HepG2 (cell line): ENCODE results near the gene C20orf202. TPM values are rescaled to one million over a fixed set of nuclear protein-coding genes. Genes with fewer than 3 reads are reported as not detected.

Experiments
- ATF7-NPFF ChIP-seq: sonication (generic); formaldehyde crosslinking; IDR thresholded peaks from 2 replicates; pipeline ENCODE4 v1.8.1; 2023; ENCODE audit warnings: mild to moderate bottlenecking, low read depth, missing genetic modification reagents, moderate library complexity
- E2F5 ChIP-seq: sonication (generic); formaldehyde crosslinking; conservative IDR thresholded peaks from 2 replicates; pipeline ENCODE4 v1.4.0; 2020; ENCODE audit warnings: missing genetic modification reagents
- FOXJ3 ChIP-seq: sonication (generic); formaldehyde crosslinking; IDR thresholded peaks from 2 replicates; pipeline ENCODE4 v1.4.0; 2020; ENCODE audit warnings: missing genetic modification reagents, mild to moderate bottlenecking, borderline replicate concordance
- HOXA5 ChIP-seq: sonication (generic); formaldehyde crosslinking; IDR thresholded peaks from 2 replicates; pipeline ENCODE4 v1.4.0; 2020; ENCODE audit warnings: missing genetic modification reagents
- PCBP2 ChIP-seq: fragments of 200-400 bp; formaldehyde crosslinking; optimal IDR thresholded peaks from 2 replicates; pipeline ENCODE3; 2018; ENCODE audit warnings: low read length, low read depth; ENCODE audit not compliant: poor library complexity, severe bottlenecking
- POLR2AphosphoS5 ChIP-seq: IDR thresholded peaks from 2 replicates; pipeline ENCODE4 v1.6.1; 2012; ENCODE audit warnings: low read depth, low read length
- REL ChIP-seq: sonication (generic); formaldehyde crosslinking; conservative IDR thresholded peaks from 2 replicates; pipeline ENCODE4 v1.8.0; 2022; ENCODE audit warnings: mild to moderate bottlenecking, missing genetic modification reagents, moderate library complexity
- SAP130 ChIP-seq: IDR thresholded peaks from 2 replicates; pipeline ENCODE4 v1.6.1; 2016; ENCODE audit warnings: low read depth
- SRSF9 ChIP-seq: fragments of 200-400 bp; formaldehyde crosslinking; IDR thresholded peaks from 2 replicates; pipeline ENCODE4 v1.6.1; 2018; ENCODE audit warnings: borderline replicate concordance, mild to moderate bottlenecking, low read depth, low read length; ENCODE audit not compliant: insufficient read depth, poor library complexity, severe bottlenecking
- TBX2 ChIP-seq: sonication (generic); formaldehyde crosslinking; IDR thresholded peaks from 2 replicates; pipeline ENCODE4 v1.5.0; 2020; ENCODE audit warnings: missing genetic modification reagents, mild to moderate bottlenecking, borderline replicate concordance
- ZBTB1 ChIP-seq: sonication (generic); formaldehyde crosslinking; IDR thresholded peaks from 2 replicates; pipeline ENCODE4 v1.4.0; 2020; ENCODE audit warnings: missing genetic modification reagents, borderline replicate concordance
- ZNF235 ChIP-seq: sonication (generic); formaldehyde crosslinking; IDR thresholded peaks from 2 replicates; pipeline ENCODE4 v1.8.1; 2023; ENCODE audit warnings: mild to moderate bottlenecking, missing genetic modification reagents, borderline replicate concordance
- ZNF547 ChIP-seq: sonication (generic); formaldehyde crosslinking; IDR thresholded peaks from 2 replicates; pipeline ENCODE4 v1.5.1; 2020; ENCODE audit warnings: mild to moderate bottlenecking, missing genetic modification reagents
- ZNF609 ChIP-seq: sonication (generic); formaldehyde crosslinking; IDR thresholded peaks from 2 replicates; pipeline ENCODE4 v1.4.0; 2020; ENCODE audit warnings: mild to moderate bottlenecking, missing genetic modification reagents, borderline replicate concordance
- ZNF737 ChIP-seq: sonication (generic); formaldehyde crosslinking; IDR thresholded peaks from 2 replicates; pipeline ENCODE4 v1.5.0; 2020; ENCODE audit warnings: missing genetic modification reagents, mild to moderate bottlenecking, borderline replicate concordance
- polyA plus RNA-seq, 8 experiments: library from polyadenylated mRNA; depleted of rRNA in 3 of 8; stranded (reverse) in 7 of 8; unstranded in 1 of 8; fragments of >200 nt; fragmentation: Illumina TruSeq in 4 of 8; extraction: Trizol in 4 of 8; gene quantifications; 2 replicates each; pipeline versions ENCODE4 v1.2.1 to v1.2.3, GENCODE V29; 2011 to 2016; ENCODE audit warnings: low read depth in 4 of 8, missing spikeins in 1 of 8, mixed read lengths in 1 of 8; ENCODE audit not compliant: insufficient read depth in 1 of 8
- total RNA-seq, 5 experiments: library from RNA; depleted of rRNA; stranded (reverse); fragments of >200 nt; fragmentation: Illumina TruSeq; extraction: Trizol; gene quantifications; 2 replicates each; pipeline ENCODE4 v1.2.3, GENCODE V29; 2016; ENCODE audit warnings: low read depth in 1 of 5
- TF ChIP-seq, protein P1 (sequence below): sonication (generic); formaldehyde crosslinking; IDR thresholded peaks from 2 replicates; pipeline ENCODE4 v1.4.0; 2020; ENCODE audit warnings: missing genetic modification reagents
- TF ChIP-seq, protein P2 (sequence below): IDR thresholded peaks from 2 replicates; pipeline ENCODE4 v1.6.1; 2016; ENCODE audit warnings: low read depth, missing genetic modification reagents, missing compliant biosample characterization

C20orf202 gene
- total and polyA plus RNA-seq, 2 of the 13 experiments (the other 11 are each of a cell fraction or from before 2014, with no cell fraction given), result 0.20 to 1.2 TPM

GRCh38 chr20:1185790-1186334, 17.4 kb upstream of the C20orf202 start (continued):
- no peak for TF ChIP-seq ZNF609 (CRISPR knock-in tag)
- TF ChIP-seq TBX2 (CRISPR knock-in tag), result no peak
- no peak for TF ChIP-seq SAP130 (CRISPR knock-in tag)
- no peak for TF ChIP-seq SRSF9
- 0 out of 2 replicates have a peak, but pooled peaks have one; percentile 35 for TF ChIP-seq HOXA5 (CRISPR knock-in tag)
- TF ChIP-seq ZNF235 (CRISPR knock-in tag), result 0 out of 2 replicates have a peak, but pooled peaks have one; percentile 43
- TF ChIP-seq FOXJ3 (CRISPR knock-in tag), result no peak
- no peak for TF ChIP-seq PCBP2
- no peak for TF ChIP-seq POLR2AphosphoS5
- TF ChIP-seq, protein P1, sequence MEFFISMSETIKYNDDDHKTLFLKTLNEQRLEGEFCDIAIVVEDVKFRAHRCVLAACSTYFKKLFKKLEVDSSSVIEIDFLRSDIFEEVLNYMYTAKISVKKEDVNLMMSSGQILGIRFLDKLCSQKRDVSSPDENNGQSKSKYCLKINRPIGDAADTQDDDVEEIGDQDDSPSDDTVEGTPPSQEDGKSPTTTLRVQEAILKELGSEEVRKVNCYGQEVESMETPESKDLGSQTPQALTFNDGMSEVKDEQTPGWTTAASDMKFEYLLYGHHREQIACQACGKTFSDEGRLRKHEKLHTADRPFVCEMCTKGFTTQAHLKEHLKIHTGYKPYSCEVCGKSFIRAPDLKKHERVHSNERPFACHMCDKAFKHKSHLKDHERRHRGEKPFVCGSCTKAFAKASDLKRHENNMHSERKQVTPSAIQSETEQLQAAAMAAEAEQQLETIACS (CRISPR knock-in tag), result no peak
- no peak for TF ChIP-seq REL (CRISPR knock-in tag)
- TF ChIP-seq ZNF737 (CRISPR knock-in tag), result no peak
- TF ChIP-seq, protein P2, sequence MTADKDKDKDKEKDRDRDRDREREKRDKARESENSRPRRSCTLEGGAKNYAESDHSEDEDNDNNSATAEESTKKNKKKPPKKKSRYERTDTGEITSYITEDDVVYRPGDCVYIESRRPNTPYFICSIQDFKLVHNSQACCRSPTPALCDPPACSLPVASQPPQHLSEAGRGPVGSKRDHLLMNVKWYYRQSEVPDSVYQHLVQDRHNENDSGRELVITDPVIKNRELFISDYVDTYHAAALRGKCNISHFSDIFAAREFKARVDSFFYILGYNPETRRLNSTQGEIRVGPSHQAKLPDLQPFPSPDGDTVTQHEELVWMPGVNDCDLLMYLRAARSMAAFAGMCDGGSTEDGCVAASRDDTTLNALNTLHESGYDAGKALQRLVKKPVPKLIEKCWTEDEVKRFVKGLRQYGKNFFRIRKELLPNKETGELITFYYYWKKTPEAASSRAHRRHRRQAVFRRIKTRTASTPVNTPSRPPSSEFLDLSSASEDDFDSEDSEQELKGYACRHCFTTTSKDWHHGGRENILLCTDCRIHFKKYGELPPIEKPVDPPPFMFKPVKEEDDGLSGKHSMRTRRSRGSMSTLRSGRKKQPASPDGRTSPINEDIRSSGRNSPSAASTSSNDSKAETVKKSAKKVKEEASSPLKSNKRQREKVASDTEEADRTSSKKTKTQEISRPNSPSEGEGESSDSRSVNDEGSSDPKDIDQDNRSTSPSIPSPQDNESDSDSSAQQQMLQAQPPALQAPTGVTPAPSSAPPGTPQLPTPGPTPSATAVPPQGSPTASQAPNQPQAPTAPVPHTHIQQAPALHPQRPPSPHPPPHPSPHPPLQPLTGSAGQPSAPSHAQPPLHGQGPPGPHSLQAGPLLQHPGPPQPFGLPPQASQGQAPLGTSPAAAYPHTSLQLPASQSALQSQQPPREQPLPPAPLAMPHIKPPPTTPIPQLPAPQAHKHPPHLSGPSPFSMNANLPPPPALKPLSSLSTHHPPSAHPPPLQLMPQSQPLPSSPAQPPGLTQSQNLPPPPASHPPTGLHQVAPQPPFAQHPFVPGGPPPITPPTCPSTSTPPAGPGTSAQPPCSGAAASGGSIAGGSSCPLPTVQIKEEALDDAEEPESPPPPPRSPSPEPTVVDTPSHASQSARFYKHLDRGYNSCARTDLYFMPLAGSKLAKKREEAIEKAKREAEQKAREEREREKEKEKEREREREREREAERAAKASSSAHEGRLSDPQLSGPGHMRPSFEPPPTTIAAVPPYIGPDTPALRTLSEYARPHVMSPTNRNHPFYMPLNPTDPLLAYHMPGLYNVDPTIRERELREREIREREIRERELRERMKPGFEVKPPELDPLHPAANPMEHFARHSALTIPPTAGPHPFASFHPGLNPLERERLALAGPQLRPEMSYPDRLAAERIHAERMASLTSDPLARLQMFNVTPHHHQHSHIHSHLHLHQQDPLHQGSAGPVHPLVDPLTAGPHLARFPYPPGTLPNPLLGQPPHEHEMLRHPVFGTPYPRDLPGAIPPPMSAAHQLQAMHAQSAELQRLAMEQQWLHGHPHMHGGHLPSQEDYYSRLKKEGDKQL (CRISPR knock-in tag), result no peak
- no peak for TF ChIP-seq E2F5 (CRISPR knock-in tag)
- no peak for TF ChIP-seq ATF7-NPFF (CRISPR knock-in tag)
- TF ChIP-seq ZBTB1 (CRISPR knock-in tag), result no peak
- TF ChIP-seq ZNF547 (CRISPR knock-in tag), result peak; percentile 65; the same call in 1 of the 2 replicates
